ENCODE measurements around the gene HEXA. TPM values are rescaled to one million over a fixed set of nuclear protein-coding genes. Genes with fewer than 3 reads are reported as not detected.
"Not testable (repeated sequence)": the region's sequence is repeated elsewhere in the genome, so short reads cannot be mapped to it uniquely, and the experiment has no call there.

The HEXA gene
- total RNA-seq, 2 experiments from 2014 or later = 57.5 to 59.8 TPM

- no peaks in the 10 kb centered on the region for H3K9me3 Mint-ChIP-seq
- CTCF ChIA-PET = no interaction called here
- POLR2A ChIA-PET = no interaction called here
- H3K36me3 Mint-ChIP-seq = no peaks in the 10 kb centered on the region
- peaks cover 13% of the 10 kb centered on the region for H3K27me3 Mint-ChIP-seq
- no peaks in the 10 kb centered on the region for H3K4me1 Mint-ChIP-seq (ENCODE audit: low read depth)
- no peak overlapping the region for H3K4me3 Mint-ChIP-seq
- no peak overlapping the region for H3K27ac Mint-ChIP-seq
- DNase-seq = no peak
- intact Hi-C loops (cut with micrococcal nuclease) = no loop called here
Measured at GRCh38 chr15:72398648-72399047, 22.8 kb upstream of the HEXA start.

DNA sequence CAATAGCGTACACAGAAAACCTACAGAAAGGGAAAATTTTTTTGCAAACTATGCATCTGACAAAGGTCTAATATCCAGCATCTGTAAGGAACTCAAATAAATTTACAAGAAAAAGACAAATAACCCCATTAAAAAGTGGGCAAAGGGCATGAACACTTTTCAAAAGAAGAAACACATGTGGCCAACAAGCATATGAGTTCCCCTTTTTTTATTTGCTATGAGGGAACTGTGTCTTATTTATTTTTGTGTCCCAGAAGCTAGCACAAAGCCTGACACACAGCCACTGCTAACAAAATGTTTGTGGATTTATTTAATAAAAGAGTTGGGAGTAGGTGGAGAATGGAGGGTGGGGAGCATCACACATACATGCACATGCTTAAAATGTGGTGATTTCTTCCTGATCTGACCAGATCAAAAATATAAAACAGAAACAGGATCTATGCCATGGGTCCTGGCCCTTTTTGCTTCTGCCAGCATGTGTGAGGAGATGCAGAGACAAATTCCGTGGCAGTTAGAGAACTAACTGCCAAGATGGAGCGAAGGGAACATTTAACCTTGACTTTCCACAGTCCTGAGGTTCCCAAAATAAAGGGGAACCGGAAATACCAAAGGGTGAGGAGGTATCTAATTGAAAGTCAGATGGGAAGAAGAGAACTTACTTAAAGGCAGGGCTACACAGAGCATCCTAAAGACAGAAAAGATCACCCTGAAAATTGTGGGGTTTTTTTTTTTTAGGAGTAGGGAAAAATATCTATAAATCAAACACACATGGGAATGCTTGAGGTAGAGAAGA is 22.2 kb upstream of the HEXA start, which contains the start of gene TMEM202:
TSS of gene TMEM202 (plus strand) at position 510 of the 793 bp plus-strand sequence. CDS start at position 532, 22 bp downstream.
- no peak for DNase-seq
- H3K27ac Mint-ChIP-seq = no peak within 1 kb of the TSS
- H3K27me3 Mint-ChIP-seq = peaks cover 11% of the 10 kb centered on the region
- ChIA-PET POLR2A (no interaction called here), CTCF (no interaction called here)
- H3K4me3 Mint-ChIP-seq = no peak within 1 kb of the TSS
- no peaks in the 10 kb centered on the region for H3K36me3 Mint-ChIP-seq
- H3K4me1 Mint-ChIP-seq (ENCODE audit: low read depth) = no peaks in the 10 kb centered on the region
- H3K9me3 Mint-ChIP-seq = no peaks in the 10 kb centered on the region
- intact Hi-C loops (cut with micrococcal nuclease) = no loop called here

GRCh38 chr15:72396331-72396730 is 20.5 kb upstream of the HEXA start:
- H3K27ac Mint-ChIP-seq; DNase-seq; H3K4me1 Mint-ChIP-seq (ENCODE audit: low read depth); POLR2A ChIA-PET; H3K4me3 Mint-ChIP-seq; H3K36me3 Mint-ChIP-seq; H3K27me3 Mint-ChIP-seq; CTCF ChIA-PET; intact Hi-C loops (cut with micrococcal nuclease); H3K9me3 Mint-ChIP-seq: not testable (repeated sequence)

DNA sequence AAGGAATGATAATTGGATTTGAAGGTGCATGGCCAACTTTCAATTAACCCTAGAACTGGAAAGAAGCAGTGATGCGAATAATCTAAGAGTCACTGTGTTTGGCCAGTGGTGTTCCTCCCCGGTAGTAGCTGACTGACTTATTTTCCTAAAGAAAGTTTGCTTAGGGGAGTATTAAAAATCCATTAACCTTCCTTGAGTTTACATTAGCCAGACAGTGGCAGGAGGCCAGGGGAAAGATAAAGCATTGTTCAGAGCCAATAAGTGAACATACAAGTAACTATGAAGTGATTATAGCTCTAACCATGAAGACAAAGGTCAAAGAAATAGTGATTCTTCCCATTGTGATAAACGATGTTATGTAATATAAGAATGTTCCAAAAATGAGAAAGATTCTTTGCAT is 13.4 kb upstream of the HEXA start:
- H3K9me3 Mint-ChIP-seq = no peaks in the 10 kb centered on the region
- peaks cover 5% of the 10 kb centered on the region for H3K27me3 Mint-ChIP-seq
- no peaks in the 10 kb centered on the region for H3K36me3 Mint-ChIP-seq
- H3K4me3 Mint-ChIP-seq = no peak overlapping the region
- ChIA-PET POLR2A (interaction anchor here (1.2 to 1.6 kb wide), 2 partner anchors 14 to 17 kb away, joined by 3 to 5 read pairs; partner anchors contain the start of gene HEXA), CTCF (no interaction called here)
- intact Hi-C loops (cut with micrococcal nuclease) = no loop called here
- DNase-seq = no peak
- no peaks in the 10 kb centered on the region for H3K4me1 Mint-ChIP-seq (ENCODE audit: low read depth)
- H3K27ac Mint-ChIP-seq = no peak overlapping the region

DNA sequence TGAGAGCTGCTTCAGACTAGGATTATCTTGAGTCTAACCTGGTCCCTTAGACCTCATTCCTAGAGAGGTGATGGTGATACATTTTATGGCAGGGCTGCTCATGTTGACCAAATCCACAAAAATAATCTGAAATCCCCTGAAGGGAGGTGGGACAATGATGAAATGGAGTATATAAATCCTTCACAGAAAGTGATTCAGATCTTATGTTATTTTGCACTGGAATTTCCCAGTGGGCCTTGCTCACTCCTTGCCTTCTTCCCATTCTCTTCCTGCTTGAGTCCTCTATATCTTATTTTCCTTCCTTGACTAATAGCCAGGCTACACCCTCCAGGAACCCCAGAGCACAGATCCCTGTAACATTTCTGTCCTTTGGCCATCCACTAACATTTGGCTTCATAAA is 11.9 kb upstream of the HEXA start:
- intact Hi-C loops (cut with micrococcal nuclease) = no loop called here
- H3K9me3 Mint-ChIP-seq = no peaks in the 10 kb centered on the region
- no peak overlapping the region for H3K27ac Mint-ChIP-seq
- H3K36me3 Mint-ChIP-seq = no peaks in the 10 kb centered on the region
- no peaks in the 10 kb centered on the region for H3K4me1 Mint-ChIP-seq (ENCODE audit: low read depth)
- DNase-seq = no peak
- CTCF ChIA-PET = no interaction called here
- POLR2A ChIA-PET = no interaction called here
- peaks cover 4% of the 10 kb centered on the region for H3K27me3 Mint-ChIP-seq
- H3K4me3 Mint-ChIP-seq = no peak overlapping the region

GRCh38 chr15:72382146-72382545 is 6.3 kb upstream of the HEXA start:
- intact Hi-C loops (cut with micrococcal nuclease) = no loop called here
- no peak overlapping the region for H3K27ac Mint-ChIP-seq
- H3K27me3 Mint-ChIP-seq = peaks cover 4% of the 10 kb centered on the region
- H3K4me1 Mint-ChIP-seq (ENCODE audit: low read depth) = no peaks in the 10 kb centered on the region
- ChIA-PET POLR2A (no interaction called here), CTCF (no interaction called here)
- H3K9me3 Mint-ChIP-seq = no peaks in the 10 kb centered on the region
- no peaks in the 10 kb centered on the region for H3K36me3 Mint-ChIP-seq
- H3K4me3 Mint-ChIP-seq = no peak overlapping the region
- no peak for DNase-seq

DNA sequence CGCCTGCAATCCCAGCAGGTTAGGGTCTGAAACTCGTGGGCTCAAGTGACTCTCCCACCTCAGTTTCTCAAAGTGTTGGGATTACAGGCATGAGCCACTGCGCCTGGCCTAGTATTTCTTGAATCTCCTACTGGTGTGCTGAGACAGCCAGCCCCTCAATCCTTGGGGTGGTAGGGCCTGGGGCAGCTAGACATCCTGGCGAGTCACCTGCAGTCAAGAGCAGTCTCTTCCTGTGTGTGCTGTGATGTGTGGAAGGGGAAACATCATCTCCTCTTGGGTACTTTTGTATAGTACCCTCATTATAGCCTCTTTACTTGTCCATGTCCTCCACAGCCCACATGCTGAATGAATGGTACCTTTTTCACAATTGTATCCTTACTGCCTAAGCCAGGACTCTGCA is 4.9 kb upstream of the HEXA start:
- intact Hi-C loops (cut with micrococcal nuclease) = no loop called here

GRCh38 chr15:72379856-72380430 is 4.1 kb upstream of the HEXA start:
- intact Hi-C loops (cut with micrococcal nuclease) = loop anchor here (5.0 kb wide), 3 partner anchors 58 to 263 kb away; partner anchors contain the start of genes CELF6, MYO9A and SENP8
- POLR2A ChIA-PET = no interaction called here
- no peak overlapping the region for H3K4me3 Mint-ChIP-seq

More for the DNA sequence above, 4.9 kb upstream of the HEXA start:
- DNase-seq = no peak
- ChIA-PET CTCF (no interaction called here), POLR2A (no interaction called here)
- Mint-ChIP-seq H3K9me3 (no peaks in the 10 kb centered on the region), H3K4me1 (ENCODE audit: low read depth) (peaks cover 5% of the 10 kb centered on the region), H3K4me3 (no peak overlapping the region), H3K27ac (no peak overlapping the region), H3K27me3 (peaks cover 4% of the 10 kb centered on the region), H3K36me3 (peaks cover 3% of the 10 kb centered on the region)

DNA sequence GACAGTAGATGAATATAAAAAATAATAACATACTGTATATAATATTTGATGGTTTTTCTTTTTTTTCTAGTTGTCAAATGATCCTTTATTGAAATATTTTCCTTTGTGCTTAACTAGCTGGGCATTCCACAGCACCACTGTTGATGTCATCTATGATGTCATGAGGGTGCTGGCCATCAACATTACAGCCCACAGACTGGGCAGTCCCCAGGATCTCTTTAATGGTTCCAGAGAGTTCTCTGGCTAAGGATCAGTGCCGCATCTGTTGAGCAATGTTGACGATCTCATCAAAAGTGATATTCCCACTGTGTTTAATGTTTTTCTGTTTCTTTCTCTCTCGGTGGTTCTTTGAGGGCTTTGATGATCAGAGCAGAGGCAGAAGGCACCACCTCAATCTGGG is 3.3 kb upstream of the HEXA start:
- H3K9me3 Mint-ChIP-seq, CTCF ChIA-PET, H3K27me3 Mint-ChIP-seq, DNase-seq, POLR2A ChIA-PET, H3K4me3 Mint-ChIP-seq, H3K27ac Mint-ChIP-seq, H3K36me3 Mint-ChIP-seq: not testable (repeated sequence)
- H3K4me1 Mint-ChIP-seq (ENCODE audit: low read depth) = peaks cover 19% of the 10 kb centered on the region
- intact Hi-C loops (cut with micrococcal nuclease) = loop anchor here (5.0 kb wide), 3 partner anchors 57 to 262 kb away; partner anchors contain the start of genes CELF6, MYO9A and SENP8

More at GRCh38 chr15:72379856-72380430, 4.1 kb upstream of the HEXA start:
- Mint-ChIP-seq H3K4me1 (ENCODE audit: low read depth) (peaks cover 11% of the 10 kb centered on the region), H3K9me3 (no peaks in the 10 kb centered on the region), H3K27me3 (peaks cover 6% of the 10 kb centered on the region), H3K27ac (no peak overlapping the region), H3K36me3 (peaks cover 4% of the 10 kb centered on the region)
- CTCF ChIA-PET = no interaction called here
- DNase-seq = no peak

DNA sequence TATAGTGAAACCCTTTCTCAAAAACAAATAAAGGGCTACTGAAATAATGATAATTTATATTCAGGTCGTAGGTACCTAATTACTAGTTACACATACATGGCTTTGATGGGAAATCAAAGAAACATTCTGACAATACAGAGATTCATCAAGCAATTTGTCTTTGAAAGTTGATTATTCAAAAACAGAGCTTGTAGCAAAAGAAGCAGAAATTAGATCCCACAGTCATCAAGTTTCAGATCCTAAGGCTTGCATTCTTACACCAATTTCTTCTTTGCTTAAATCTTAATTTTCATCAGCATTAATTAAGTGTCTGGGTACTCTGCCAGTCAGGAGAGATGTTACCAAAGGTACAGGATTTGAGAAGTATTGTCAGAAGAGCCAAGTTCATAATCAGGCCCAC is 1.5 kb upstream of the HEXA start:
- peaks cover 29% of the 10 kb centered on the region for H3K4me1 Mint-ChIP-seq (ENCODE audit: low read depth)
- peaks cover 4% of the 10 kb centered on the region for H3K36me3 Mint-ChIP-seq
- H3K27ac Mint-ChIP-seq = no peak overlapping the region
- ChIA-PET POLR2A (interaction anchor here (2.9 kb wide), 1 partner anchor 150 kb away, joined by 11 read pairs; no protein-coding TSS in a partner anchor), CTCF (no interaction called here)
- no peak for DNase-seq
- H3K27me3 Mint-ChIP-seq = peaks cover 1% of the 10 kb centered on the region
- H3K9me3 Mint-ChIP-seq = no peaks in the 10 kb centered on the region
- intact Hi-C loops (cut with micrococcal nuclease) = loop anchor here (5.0 kb wide), 3 partner anchors 55 to 260 kb away; partner anchors contain the start of genes CELF6, MYO9A and SENP8
- no peak overlapping the region for H3K4me3 Mint-ChIP-seq

GRCh38 chr15:72375501-72375845 is 341 bp downstream of the HEXA start:
- H3K4me3 Mint-ChIP-seq = peak overlapping the region; percentile 91
- POLR2A ChIA-PET = interaction anchor here (0.7 to 2.9 kb wide), 9 partner anchors 8 to 149 kb away, joined by 3 to 11 read pairs (median 5); no protein-coding TSS in a partner anchor

DNA sequence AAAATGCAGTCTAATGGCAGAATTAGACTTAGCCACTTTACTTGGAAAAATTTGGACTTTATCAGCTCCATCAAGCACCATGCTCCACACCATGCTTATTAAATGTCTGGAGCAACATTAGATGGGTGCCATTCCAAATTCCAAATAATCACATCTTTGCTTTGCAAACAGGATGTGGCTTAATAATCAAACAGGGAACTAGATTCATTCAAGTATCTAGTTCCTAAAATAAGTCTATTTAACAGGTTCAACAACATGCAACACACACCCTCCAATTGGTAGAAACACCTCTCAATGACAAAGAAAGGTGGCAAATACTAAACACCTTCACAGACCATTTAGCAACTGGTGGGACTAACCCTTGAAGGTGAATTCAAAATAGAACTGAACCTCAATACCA is 3.5 kb downstream of the HEXA start:
- no peak overlapping the region for H3K4me3 Mint-ChIP-seq
- H3K9me3 Mint-ChIP-seq = no peaks in the 10 kb centered on the region
- no peak overlapping the region for H3K27ac Mint-ChIP-seq
- peaks cover 1% of the 10 kb centered on the region for H3K27me3 Mint-ChIP-seq
- peaks cover 45% of the 10 kb centered on the region for H3K4me1 Mint-ChIP-seq (ENCODE audit: low read depth)
- ChIA-PET CTCF (no interaction called here), POLR2A (no interaction called here)
- intact Hi-C loops (cut with micrococcal nuclease) = no loop called here
- DNase-seq = no peak
- H3K36me3 Mint-ChIP-seq = peaks cover 8% of the 10 kb centered on the region

More at GRCh38 chr15:72375501-72375845, 341 bp downstream of the HEXA start:
- Mint-ChIP-seq H3K9me3 (no peaks in the 10 kb centered on the region), H3K4me1 (ENCODE audit: low read depth) (peaks cover 36% of the 10 kb centered on the region), H3K36me3 (peaks cover 4% of the 10 kb centered on the region), H3K27me3 (peaks cover 1% of the 10 kb centered on the region), H3K27ac (peak overlapping the region; percentile 92)
- CTCF ChIA-PET = interaction anchor here (1.1 to 1.9 kb wide), 5 partner anchors 63 to 224 kb away, joined by 3 to 6 read pairs (median 4); partner anchors contain the start of gene PKM
- intact Hi-C loops (cut with micrococcal nuclease) = loop anchor here (2.0 to 5.0 kb wide), 4 partner anchors 53 to 258 kb away; partner anchors contain the start of genes CELF6, MYO9A, PARP6 and SENP8
- DNase-seq = no peak
